C4-2B (cell line): ENCODE measurements around the gene OFD1.

Experiments
- ZFX ChIP-seq: fragments of 450-650 bp; IDR thresholded peaks from 2 replicates; pipeline ENCODE4 v1.6.1; 2017
- TF ChIP-seq, protein P1 (sequence below): fragments of 450-650 bp; conservative IDR thresholded peaks from 2 replicates; pipeline ENCODE4 v1.5.1; 2017; ENCODE audit warnings: mild to moderate bottlenecking

DNA sequence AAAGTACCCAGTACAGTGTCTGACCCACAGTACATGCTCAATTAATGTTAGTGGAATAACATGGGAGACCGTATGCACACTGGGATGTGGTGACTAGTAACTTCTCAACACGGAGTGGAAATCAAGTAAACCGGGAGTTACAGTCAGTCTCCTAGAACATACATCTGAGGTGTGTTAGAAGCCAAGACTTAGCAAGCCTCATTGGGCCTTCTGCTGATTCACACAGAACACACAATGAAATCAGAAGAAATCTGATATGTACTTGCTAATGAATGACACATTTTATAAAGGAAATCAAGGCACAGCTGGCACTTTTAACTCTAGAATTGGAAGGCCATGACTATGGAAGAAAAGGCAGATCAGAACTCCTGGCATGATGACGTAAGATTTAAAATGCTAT is 13.2 kb upstream of the OFD1 start:
- TF ChIP-seq, protein P1, sequence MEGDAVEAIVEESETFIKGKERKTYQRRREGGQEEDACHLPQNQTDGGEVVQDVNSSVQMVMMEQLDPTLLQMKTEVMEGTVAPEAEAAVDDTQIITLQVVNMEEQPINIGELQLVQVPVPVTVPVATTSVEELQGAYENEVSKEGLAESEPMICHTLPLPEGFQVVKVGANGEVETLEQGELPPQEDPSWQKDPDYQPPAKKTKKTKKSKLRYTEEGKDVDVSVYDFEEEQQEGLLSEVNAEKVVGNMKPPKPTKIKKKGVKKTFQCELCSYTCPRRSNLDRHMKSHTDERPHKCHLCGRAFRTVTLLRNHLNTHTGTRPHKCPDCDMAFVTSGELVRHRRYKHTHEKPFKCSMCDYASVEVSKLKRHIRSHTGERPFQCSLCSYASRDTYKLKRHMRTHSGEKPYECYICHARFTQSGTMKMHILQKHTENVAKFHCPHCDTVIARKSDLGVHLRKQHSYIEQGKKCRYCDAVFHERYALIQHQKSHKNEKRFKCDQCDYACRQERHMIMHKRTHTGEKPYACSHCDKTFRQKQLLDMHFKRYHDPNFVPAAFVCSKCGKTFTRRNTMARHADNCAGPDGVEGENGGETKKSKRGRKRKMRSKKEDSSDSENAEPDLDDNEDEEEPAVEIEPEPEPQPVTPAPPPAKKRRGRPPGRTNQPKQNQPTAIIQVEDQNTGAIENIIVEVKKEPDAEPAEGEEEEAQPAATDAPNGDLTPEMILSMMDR: no peak
- no peak for TF ChIP-seq ZFX
